Fibroblast of lung (primary cell): ENCODE measurements around the gene ARL2BP. TPM values are rescaled to one million over a fixed set of nuclear protein-coding genes. Genes with fewer than 3 reads are reported as not detected.

Experiments used
- DNase-seq, 2 donors: peaks; one replicate each; pipeline versions ENCODE4 v3.0.0 to v3.0.0-alpha.2; 2010; ENCODE audit warnings: low read depth in 2 of 2
- H2AFZ ChIP-seq: 2 replicates; pipeline ENCODE4 v1.5.1; 2012; ENCODE audit warnings: low read length, control low read depth, inconsistent platforms
- H3K27ac ChIP-seq: 2 replicates; pipeline ENCODE4 v1.5.1; 2011; ENCODE audit warnings: low read length, control low read depth; ENCODE audit not compliant: insufficient read depth
- H3K27me3 ChIP-seq: 2 replicates; pipeline ENCODE4 v1.5.1; 2011; ENCODE audit warnings: mild to moderate bottlenecking, low read length; ENCODE audit not compliant: control insufficient read depth, insufficient read depth
- H3K36me3 ChIP-seq: 2 replicates; pipeline ENCODE4 v1.5.1; 2011; ENCODE audit warnings: low read length; ENCODE audit not compliant: control insufficient read depth, insufficient read depth
- H3K4me1 ChIP-seq: 2 replicates; pipeline ENCODE4 v1.5.1; 2011; ENCODE audit warnings: low read length; ENCODE audit not compliant: control insufficient read depth, insufficient read depth; ENCODE audit errors: extremely low read depth
- H3K4me2 ChIP-seq: 2 replicates; pipeline ENCODE4 v1.5.1; 2011; ENCODE audit warnings: low read length, control low read depth; ENCODE audit not compliant: insufficient read depth; ENCODE audit errors: extremely low read depth
- H3K4me3 ChIP-seq, 4 experiments: fragments of 200-600 bp in 1 of 4; sonication (generic) in 1 of 4; replicated peaks in 1 of 4; 2 replicates each; pipeline ENCODE4 v1.5.1; 2011 to 2016; ENCODE audit warnings: low read length in 4 of 4, low read depth in 3 of 4, mild to moderate bottlenecking in 3 of 4, control low read depth in 2 of 4, inconsistent platforms in 1 of 4, mixed read lengths in 1 of 4; ENCODE audit not compliant: insufficient read depth in 1 of 4; ENCODE audit errors: control extremely low read depth in 1 of 4
- H3K79me2 ChIP-seq: 2 replicates; pipeline ENCODE4 v1.5.1; 2012; ENCODE audit warnings: mild to moderate bottlenecking, low read length, inconsistent platforms; ENCODE audit not compliant: control insufficient read depth, insufficient read depth
- H3K9ac ChIP-seq: 2 replicates; pipeline ENCODE4 v1.5.1; 2011; ENCODE audit warnings: mild to moderate bottlenecking, low read length, control low read depth; ENCODE audit not compliant: insufficient read depth
- H3K9me3 ChIP-seq: 2 replicates; pipeline ENCODE4 v1.5.1; 2012; ENCODE audit warnings: low read depth, low read length; ENCODE audit not compliant: control insufficient read depth, insufficient read depth
- H4K20me1 ChIP-seq: 2 replicates; pipeline ENCODE4 v1.5.1; 2011; ENCODE audit warnings: low read length; ENCODE audit not compliant: control insufficient read depth, insufficient read depth; ENCODE audit errors: extremely low read depth
- EZH2 ChIP-seq: IDR thresholded peaks from 2 replicates; pipeline ENCODE4 v1.5.1; 2012; ENCODE audit warnings: low read length, control low read depth, mild to moderate bottlenecking; ENCODE audit errors: missing control alignments
- polyA plus RNA-seq, 2 donors: library from polyadenylated mRNA; depleted of rRNA in 1 of 2; stranded (reverse) in 1 of 2; unstranded in 1 of 2; fragments of >200 nt; gene quantifications; 2 replicates each; pipeline ENCODE4 v1.2.1, GENCODE V29; 2011 to 2012; ENCODE audit warnings: missing spikeins in 1 of 2
- total RNA-seq: library from RNA; depleted of rRNA; stranded (reverse); fragments of >200 nt; gene quantifications from 2 replicates; pipeline ENCODE4 v1.2.1, GENCODE V29; 2014
- TF ChIP-seq, protein P1 (sequence below), 2 donors: IDR thresholded peaks in 1 of 2; conservative IDR thresholded peaks in 1 of 2; 1 replicate in 1 of 2; 2 replicates in 1 of 2; pipeline ENCODE4 v1.5.1; 2011 to 2012; ENCODE audit warnings: low read length in 2 of 2, control low read depth in 1 of 2, inconsistent platforms in 1 of 2, low read depth in 1 of 2, mild to moderate bottlenecking in 1 of 2

ARL2BP gene
- total and polyA plus RNA-seq, 2 donors (not counting 1 experiment from before 2014, with no cell fraction given), result 65.7 to 173 TPM

DNA sequence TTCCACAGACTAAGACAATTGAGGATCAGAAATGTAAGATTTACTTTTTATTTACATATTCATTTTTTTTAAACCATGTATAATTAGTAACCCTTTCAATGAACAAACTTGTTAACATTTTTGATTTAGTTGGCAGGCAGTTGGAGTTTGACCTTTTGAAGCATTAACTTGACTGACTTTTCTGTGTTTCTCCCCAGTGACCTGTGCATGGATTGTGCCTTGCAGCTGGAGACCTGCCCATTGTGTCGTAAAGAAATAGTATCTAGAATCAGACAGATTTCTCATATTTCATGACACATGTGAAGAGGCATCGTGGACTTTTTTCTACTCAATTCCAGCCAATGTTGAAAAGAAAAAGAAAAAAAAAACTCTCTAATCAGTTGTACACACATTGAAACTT lies 6.4 kb upstream of the ARL2BP start:
- Histone ChIP-seq H3K79me2 (no peaks in the 10 kb centered on the region), H3K9me3 (no peaks in the 10 kb centered on the region), H3K4me3 (no peak overlapping the region), H3K36me3 (peaks cover 3% of the 10 kb centered on the region), H3K27ac (no peak overlapping the region), H4K20me1 (no peaks in the 10 kb centered on the region), H2AFZ (no peak overlapping the region), H3K4me1 (no peaks in the 10 kb centered on the region), H3K9ac (no peak overlapping the region), H3K27me3 (no peaks in the 10 kb centered on the region), H3K4me2 (no peak overlapping the region)
- no peak for DNase-seq
- TF ChIP-seq, protein P1, sequence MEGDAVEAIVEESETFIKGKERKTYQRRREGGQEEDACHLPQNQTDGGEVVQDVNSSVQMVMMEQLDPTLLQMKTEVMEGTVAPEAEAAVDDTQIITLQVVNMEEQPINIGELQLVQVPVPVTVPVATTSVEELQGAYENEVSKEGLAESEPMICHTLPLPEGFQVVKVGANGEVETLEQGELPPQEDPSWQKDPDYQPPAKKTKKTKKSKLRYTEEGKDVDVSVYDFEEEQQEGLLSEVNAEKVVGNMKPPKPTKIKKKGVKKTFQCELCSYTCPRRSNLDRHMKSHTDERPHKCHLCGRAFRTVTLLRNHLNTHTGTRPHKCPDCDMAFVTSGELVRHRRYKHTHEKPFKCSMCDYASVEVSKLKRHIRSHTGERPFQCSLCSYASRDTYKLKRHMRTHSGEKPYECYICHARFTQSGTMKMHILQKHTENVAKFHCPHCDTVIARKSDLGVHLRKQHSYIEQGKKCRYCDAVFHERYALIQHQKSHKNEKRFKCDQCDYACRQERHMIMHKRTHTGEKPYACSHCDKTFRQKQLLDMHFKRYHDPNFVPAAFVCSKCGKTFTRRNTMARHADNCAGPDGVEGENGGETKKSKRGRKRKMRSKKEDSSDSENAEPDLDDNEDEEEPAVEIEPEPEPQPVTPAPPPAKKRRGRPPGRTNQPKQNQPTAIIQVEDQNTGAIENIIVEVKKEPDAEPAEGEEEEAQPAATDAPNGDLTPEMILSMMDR (conservative IDR thresholded peaks at IDR 0.05 in 1 of 2, IDR thresholded peaks at IDR 0.05 in 1 of 2; ENCODE audit: low read depth in 1 of 2, low read length in 2 of 2), result no peak
- TF ChIP-seq EZH2, result no peak

DNA sequence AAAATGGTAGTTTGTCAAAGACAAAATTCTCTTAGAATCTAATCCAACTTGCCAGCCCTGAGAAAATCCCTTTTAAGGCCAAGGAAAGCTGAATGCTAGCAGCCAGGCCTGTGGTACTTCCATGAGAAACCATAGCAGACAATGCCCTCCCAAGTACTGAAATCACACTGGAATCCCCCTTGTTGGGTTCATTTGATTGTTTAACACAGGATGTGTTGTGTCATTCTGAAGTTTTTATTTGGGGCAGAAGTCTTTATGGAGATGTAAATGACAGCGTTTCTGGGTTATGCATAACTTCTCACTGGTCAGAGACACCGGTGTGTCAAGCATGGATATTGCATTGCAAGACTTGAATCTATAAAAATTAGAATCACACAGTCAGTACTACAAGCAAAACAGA lies 6.0 kb upstream of the ARL2BP start:
- Histone ChIP-seq H4K20me1 (no peaks in the 10 kb centered on the region), H3K27ac (no peak overlapping the region)

DNA sequence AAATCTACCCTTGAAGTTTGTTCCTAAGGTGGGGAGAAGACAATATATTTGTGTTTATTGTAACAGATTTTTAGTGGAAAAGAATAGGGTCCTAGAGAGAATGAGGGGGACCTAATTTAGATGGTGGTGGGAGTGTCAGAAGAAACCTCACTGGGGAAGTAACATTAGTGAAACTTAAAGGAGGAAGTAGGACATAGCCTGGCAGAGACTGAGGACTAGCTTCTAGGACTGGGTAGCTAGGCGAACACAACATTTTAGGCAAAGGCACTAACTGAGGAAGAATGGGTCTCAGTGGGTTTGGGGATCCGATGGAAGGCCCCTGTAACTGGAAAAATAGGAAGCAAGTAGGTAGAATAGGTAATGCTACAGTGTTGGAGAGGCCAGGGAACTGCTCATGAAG lies 4.2 kb upstream of the ARL2BP start:
- no peak for TF ChIP-seq EZH2
- TF ChIP-seq, protein P1 (conservative IDR thresholded peaks at IDR 0.05 in 1 of 2, IDR thresholded peaks at IDR 0.05 in 1 of 2; ENCODE audit: low read depth in 1 of 2, low read length in 2 of 2), result no peak
- Histone ChIP-seq H3K36me3 (peaks cover 3% of the 10 kb centered on the region), H3K4me2 (no peak overlapping the region), H3K4me3 (no peak overlapping the region), H3K9ac (no peak overlapping the region), H2AFZ (no peak overlapping the region), H3K79me2 (peaks cover 4% of the 10 kb centered on the region), H3K27ac (no peak overlapping the region), H3K9me3 (no peaks in the 10 kb centered on the region), H4K20me1 (no peaks in the 10 kb centered on the region), H3K4me1 (no peaks in the 10 kb centered on the region), H3K27me3 (no peaks in the 10 kb centered on the region)
- no peak for DNase-seq

More for the DNA sequence above, 6.0 kb upstream of the ARL2BP start:
- Histone ChIP-seq H3K27me3 (no peaks in the 10 kb centered on the region), H3K36me3 (peaks cover 3% of the 10 kb centered on the region), H3K4me3 (no peak overlapping the region), H3K79me2 (no peaks in the 10 kb centered on the region), H2AFZ (no peak overlapping the region), H3K9ac (no peak overlapping the region), H3K4me1 (no peaks in the 10 kb centered on the region), H3K9me3 (no peaks in the 10 kb centered on the region), H3K4me2 (no peak overlapping the region)
- DNase-seq, result no peak
- TF ChIP-seq, protein P1 (conservative IDR thresholded peaks at IDR 0.05 in 1 of 2, IDR thresholded peaks at IDR 0.05 in 1 of 2; ENCODE audit: low read depth in 1 of 2, low read length in 2 of 2), result no peak
